ENCODE measurements around the gene TRABD2B.

GRCh38 chr1:47849005-47849521 lies 148.1 kb downstream of the TRABD2B start:
- TF ChIP-seq CTCF (IDR thresholded peaks at IDR 0.05) (no peak), POLR2A (IDR thresholded peaks at IDR 0.05) (no peak)

Data from body of pancreas (tissue), 4 donors.